Gastrocnemius medialis (tissue), 4 donors: Measurements from ENCODE around the gene NLRC4. TPM values are rescaled to one million over a fixed set of nuclear protein-coding genes. Genes with fewer than 3 reads are reported as not detected.

ENCODE experiments used
- ATAC-seq, 2 donors: fragments of 150-250 bp; one replicate each; pipeline ENCODE4 v1.9.1; 2016
- DNase-seq, 2 donors: peaks; one replicate each; pipeline ENCODE4 v3.0.0-alpha.2; 2019
- H3K27ac ChIP-seq, 4 donors: fragments of 200-600 bp; sonication (generic); 1 replicate in 1 of 4; 2 replicates in 3 of 4; pipeline ENCODE4 v1.5.1; 2016 to 2018; ENCODE audit warnings: mild to moderate bottlenecking in 2 of 4, moderate library complexity in 1 of 4
- H3K27me3 ChIP-seq, 3 donors: fragments of 200-600 bp; sonication (generic) in 2 of 3; 1 replicate in 1 of 3; 2 replicates in 2 of 3; pipeline versions ENCODE4 v1.5.1 to v1.6.0; 2016 to 2019; ENCODE audit warnings: mild to moderate bottlenecking in 1 of 3, moderate library complexity in 1 of 3
- H3K36me3 ChIP-seq, 2 donors: fragments of 200-600 bp; sonication (generic) in 1 of 2; one replicate each; pipeline ENCODE4 v1.5.1; 2017 to 2018
- H3K4me1 ChIP-seq, 2 donors: fragments of 200-600 bp; sonication (generic) in 1 of 2; one replicate each; pipeline ENCODE4 v1.5.1; 2016 to 2017; ENCODE audit warnings: mild to moderate bottlenecking in 2 of 2
- H3K4me3 ChIP-seq, 4 donors: fragments of 200-600 bp; sonication (generic) in 3 of 4; 1 replicate in 1 of 4; 2 replicates in 3 of 4; pipeline ENCODE4 v1.5.1; 2016 to 2019; ENCODE audit warnings: mild to moderate bottlenecking in 2 of 4
- H3K9me3 ChIP-seq, 3 donors: fragments of 200-600 bp; sonication (generic) in 2 of 3; 1 replicate in 1 of 3; 2 replicates in 2 of 3; pipeline ENCODE4 v1.5.1; 2016 to 2019
- CTCF ChIP-seq, 5 experiments: fragments of 450-650 bp in 3 of 5; fragments of 200-600 bp in 2 of 5; sonication (generic) in 2 of 5; IDR thresholded peaks in 4 of 5; conservative IDR thresholded peaks in 1 of 5; 1 replicate in 4 of 5; 2 replicates in 1 of 5; pipeline ENCODE4 v1.5.1; 2016 to 2019; ENCODE audit warnings: antibody characterized with exemption in 5 of 5, mild to moderate bottlenecking in 3 of 5, moderate library complexity in 3 of 5
- POLR2A ChIP-seq, 2 donors: fragments of 450-650 bp; IDR thresholded peaks; one replicate each; pipeline ENCODE4 v1.6.1; 2017; ENCODE audit warnings: antibody characterized with exemption in 2 of 2, mild to moderate bottlenecking in 2 of 2, moderate library complexity in 2 of 2
- in situ Hi-C, 4 donors: fragments of 200-750 bp; cut with MboI; loops; one replicate each; pipeline versions ENCODE4 v1.15.0 to v1.8.0; 2017; ENCODE audit warnings: low sequenced_read_pairs in 4 of 4
- intact Hi-C: fragments of 100-400 bp; cut with DNase I; formaldehyde crosslinking; loops from one replicate; pipeline ENCODE4 v1.15.1; 2023; ENCODE audit warnings: low total_unique reads
- total RNA-seq, 4 donors: library from RNA; depleted of rRNA; stranded (reverse); fragments of >200 nt; gene quantifications; one replicate each; pipeline versions ENCODE4 v1.1.0 to v1.2.3, GENCODE V29; 2016

NLRC4 gene
- total RNA-seq, 4 donors from 2014 or later, result 0.10 to 0.60 (median 0.23) TPM

DNA sequence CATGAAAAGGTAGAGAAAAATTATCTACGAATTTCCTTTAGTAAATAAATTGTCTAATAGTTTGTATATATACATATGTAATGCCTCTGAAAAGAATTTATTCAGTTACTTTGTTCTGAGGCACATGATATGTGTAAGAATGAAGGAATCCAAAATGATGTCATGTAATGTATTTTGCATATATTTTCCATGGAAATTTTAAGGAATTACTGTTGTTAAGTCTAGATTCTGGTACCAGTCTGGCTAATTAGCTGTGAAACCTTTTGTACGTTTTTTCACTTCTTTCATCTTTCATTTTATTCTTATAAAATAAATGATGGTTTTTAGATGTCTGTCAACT, 25.3 kb upstream of the NLRC4 start:
- Histone ChIP-seq H3K9me3 (no peaks in the 10 kb centered on the region), H3K27me3 (no peaks in the 10 kb centered on the region), H3K27ac (no peak overlapping the region), H3K4me3 (no peak overlapping the region), H3K36me3 (peaks cover 0 to 24% of the 10 kb centered on the region in 2 donors), H3K4me1 (peaks cover 0 to 14% of the 10 kb centered on the region in 2 donors)
- in situ Hi-C loops (no loop called here), intact Hi-C loops (no loop called here)
- TF ChIP-seq CTCF (IDR thresholded peaks at IDR 0.05 in 4 of 5, conservative IDR thresholded peaks at IDR 0.05 in 1 of 5), result no peak
- TF ChIP-seq POLR2A (IDR thresholded peaks at IDR 0.05), result no peak
- ATAC-seq (no peak), DNase-seq (no peak)

DNA sequence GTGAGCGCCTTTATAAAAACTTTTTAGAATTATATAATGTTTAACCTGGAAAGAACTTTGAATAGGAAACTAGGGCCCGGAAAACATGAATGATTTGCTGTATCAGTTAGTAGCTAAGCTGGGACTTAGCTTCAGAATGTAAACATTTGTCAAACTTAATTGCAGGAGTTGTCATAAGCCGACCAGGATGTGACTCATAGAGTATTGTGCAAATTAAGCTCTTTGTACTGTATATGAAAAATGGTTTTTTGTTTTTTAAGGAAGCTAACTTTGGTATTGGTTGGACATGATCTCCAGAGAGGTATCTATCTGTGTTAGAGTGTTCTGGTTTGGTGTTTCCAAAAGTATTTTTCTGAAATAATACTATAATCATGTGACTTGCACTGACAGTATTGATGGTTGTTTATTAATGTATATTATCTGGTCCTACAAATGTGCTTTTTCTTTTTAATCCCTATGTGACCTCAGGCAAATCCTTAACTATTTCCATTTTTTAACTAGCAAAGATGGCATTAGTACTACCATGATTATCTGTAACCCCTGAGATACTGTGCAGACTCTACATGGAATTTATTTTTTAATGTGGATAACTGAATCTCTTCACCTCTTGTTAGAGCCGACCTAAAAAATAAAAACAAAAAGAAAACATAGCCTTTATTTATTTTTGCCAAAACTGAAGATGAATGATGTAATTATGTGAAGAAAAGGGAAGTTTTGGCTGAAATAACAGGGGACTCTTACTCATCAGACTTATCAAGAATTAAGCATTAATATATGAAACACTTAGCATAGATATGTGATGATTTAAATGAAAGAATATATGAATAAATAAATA, 24.7 kb upstream of the NLRC4 start:
- DNase-seq (no peak), ATAC-seq (no peak)
- Histone ChIP-seq H3K4me3 (no peak overlapping the region), H3K27ac (no peak overlapping the region), H3K27me3 (no peaks in the 10 kb centered on the region), H3K36me3 (peaks cover 0 to 27% of the 10 kb centered on the region in 2 donors), H3K9me3 (no peaks in the 10 kb centered on the region), H3K4me1 (peaks cover 3 to 14% of the 10 kb centered on the region in 2 donors)
- in situ Hi-C loops, result no loop called here
- intact Hi-C loops, result no loop called here
- TF ChIP-seq POLR2A (IDR thresholded peaks at IDR 0.05) (no peak), CTCF (IDR thresholded peaks at IDR 0.05 in 4 of 5, conservative IDR thresholded peaks at IDR 0.05 in 1 of 5) (no peak)

DNA sequence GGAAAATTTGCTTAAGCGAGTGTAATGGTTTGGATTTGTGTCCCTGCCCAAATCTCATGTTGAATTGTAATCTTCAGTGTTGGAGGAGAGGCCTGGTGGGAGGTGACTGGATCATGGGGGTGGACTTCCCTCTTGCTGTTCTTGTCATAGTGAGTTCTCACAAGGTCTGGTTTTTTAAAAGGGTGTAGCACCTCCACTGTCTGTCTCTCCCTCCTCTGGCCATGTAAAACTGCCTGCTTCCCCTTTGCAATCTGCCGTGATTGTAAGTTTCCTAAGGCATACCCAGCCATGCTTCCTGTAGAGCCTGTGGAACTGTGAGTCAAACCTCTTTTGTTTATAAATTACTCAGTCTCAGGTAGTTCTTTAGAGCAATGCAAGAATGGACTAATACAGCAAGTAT, 19.6 kb upstream of the NLRC4 start:
- ATAC-seq, result no peak
- H3K4me1 ChIP-seq, result peaks cover 11 to 13% of the 10 kb centered on the region in 2 donors

DNA sequence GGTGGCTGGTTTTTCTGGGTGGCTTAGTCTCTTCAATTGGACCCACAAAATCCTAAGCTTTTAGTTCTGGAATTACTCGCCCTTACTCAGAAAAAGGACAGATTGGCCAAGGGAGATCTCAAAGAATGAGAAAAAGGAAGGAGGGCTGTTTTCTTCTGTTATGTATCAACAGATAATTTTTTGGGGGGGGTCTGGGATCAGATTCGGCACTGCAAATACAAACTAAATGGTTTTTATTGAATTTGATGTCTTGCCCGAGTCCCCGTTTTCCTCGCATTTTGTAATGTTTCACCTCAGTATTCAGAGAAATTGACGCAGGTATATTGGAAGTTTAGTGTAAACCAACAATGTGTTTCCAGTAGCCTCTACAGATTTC, 13.8 kb upstream of the NLRC4 start:
- no peak for DNase-seq
- intact Hi-C loops (no loop called here), in situ Hi-C loops (no loop called here)
- Histone ChIP-seq H3K36me3 (peaks cover 0 to 12% of the 10 kb centered on the region in 2 donors), H3K9me3 (no peaks in the 10 kb centered on the region), H3K4me1 (peaks cover 12% of the 10 kb centered on the region in 2 donors), H3K27ac (peak overlapping the region; percentile 85 to 90 (median 88)), H3K27me3 (no peaks in the 10 kb centered on the region), H3K4me3 (peak overlapping the region; percentile 87 to 97 (median 92))
- no peak for ATAC-seq
- TF ChIP-seq CTCF (IDR thresholded peaks at IDR 0.05 in 4 of 5, conservative IDR thresholded peaks at IDR 0.05 in 1 of 5) (no peak), POLR2A (IDR thresholded peaks at IDR 0.05) (no peak)

More for the DNA sequence above, 19.6 kb upstream of the NLRC4 start:
- no peak for TF ChIP-seq CTCF (IDR thresholded peaks at IDR 0.05 in 4 of 5, conservative IDR thresholded peaks at IDR 0.05 in 1 of 5)
- TF ChIP-seq POLR2A (IDR thresholded peaks at IDR 0.05), result no peak
- Histone ChIP-seq H3K27me3 (no peaks in the 10 kb centered on the region), H3K36me3 (peaks cover 0 to 23% of the 10 kb centered on the region in 2 donors), H3K27ac (no peak overlapping the region), H3K9me3 (no peaks in the 10 kb centered on the region), H3K4me3 (no peak overlapping the region)
- DNase-seq, result no peak
- intact Hi-C loops (no loop called here), in situ Hi-C loops (no loop called here)
